NCI-H2081 treated with DMSO at 0.1 percent for 48 hours (cell line): Measurements from ENCODE around the gene NFKBIZ.
"Not testable (repeated sequence)": the region's sequence is repeated elsewhere in the genome, so short reads cannot be mapped to it uniquely, and the experiment has no call there.

ENCODE experiments used
- DNase-seq: peaks from one replicate; lab custom pipeline; 2025; lab: John Stamatoyannopoulos, UW

Gene NFKBIZ

GRCh38 chr3:101851850-101852714, 2.8 kb downstream of the NFKBIZ start:
- DNase-seq: no peak

- DNase-seq: no peak
Observed at GRCh38 chr3:101852983-101853840, 3.9 kb downstream of the NFKBIZ start.

- DNase-seq: no peak
Observed at GRCh38 chr3:101853982-101854381, 4.7 kb downstream of the NFKBIZ start.

GRCh38 chr3:101854608-101855304, 5.4 kb downstream of the NFKBIZ start:
- no peak for DNase-seq

GRCh38 chr3:101857301-101857741, 8.0 kb downstream of the NFKBIZ start:
- no peak for DNase-seq

- no peak for DNase-seq
Observed at GRCh38 chr3:101858464-101859030, 9.2 kb downstream of the NFKBIZ start.

- DNase-seq: no peak
Observed at GRCh38 chr3:101859882-101860448, 10.7 kb downstream of the NFKBIZ start.

GRCh38 chr3:101861212-101861788, 12.0 kb downstream of the NFKBIZ start:
- DNase-seq: no peak

- no peak for DNase-seq
Observed at GRCh38 chr3:101861789-101862415, 12.6 kb downstream of the NFKBIZ start.

GRCh38 chr3:101862416-101863165, 13.3 kb downstream of the NFKBIZ start:
- DNase-seq: no peak

GRCh38 chr3:101864926-101865325, 15.6 kb downstream of the NFKBIZ start:
- DNase-seq: not testable (repeated sequence)

GRCh38 chr3:101865751-101866509, 16.6 kb downstream of the NFKBIZ start:
- no peak for DNase-seq

GRCh38 chr3:101867511-101867910, 18.2 kb downstream of the NFKBIZ start:
- DNase-seq: no peak

GRCh38 chr3:101867996-101868395, 18.7 kb downstream of the NFKBIZ start:
- DNase-seq: no peak

GRCh38 chr3:101868534-101869464, 19.5 kb downstream of the NFKBIZ start:
- DNase-seq: no peak

- no peak for DNase-seq
Observed at GRCh38 chr3:101870138-101870537, 20.8 kb downstream of the NFKBIZ start.

- DNase-seq: no peak
Observed at GRCh38 chr3:101873619-101874018, 24.3 kb downstream of the NFKBIZ start.

GRCh38 chr3:101876142-101876541, 26.8 kb downstream of the NFKBIZ start:
- DNase-seq: no peak
